ENCODE results near the gene SLC12A3.

The SLC12A3 gene

GRCh38 chr16:56864960-56865359 is at the start of gene SLC12A3:
Gene SLC12A3 (plus strand): TSS chr16:56865207. CDS start chr16:56865236, 29 bp downstream.
- DNase-seq = no peak

- no peak for DNase-seq
Measured at GRCh38 chr16:56815721-56816120, 49.3 kb upstream of the SLC12A3 start.

- no peak for DNase-seq
Measured at GRCh38 chr16:56817056-56817455, 48.0 kb upstream of the SLC12A3 start.

- DNase-seq = no peak
Measured at GRCh38 chr16:56817938-56818337, 47.1 kb upstream of the SLC12A3 start.

GRCh38 chr16:56823081-56823733 is 41.8 kb upstream of the SLC12A3 start:
- DNase-seq = no peak

GRCh38 chr16:56824331-56824730 is 40.7 kb upstream of the SLC12A3 start:
- no peak for DNase-seq

- no peak for DNase-seq
Measured at GRCh38 chr16:56824804-56825203, 40.2 kb upstream of the SLC12A3 start.

- no peak for DNase-seq
Measured at GRCh38 chr16:56825826-56826225, 39.2 kb upstream of the SLC12A3 start.

- no peak for DNase-seq
Measured at GRCh38 chr16:56828647-56829046, 36.4 kb upstream of the SLC12A3 start.

GRCh38 chr16:56830669-56831068 is 34.3 kb upstream of the SLC12A3 start:
- DNase-seq = no peak

GRCh38 chr16:56832768-56833167 is 32.2 kb upstream of the SLC12A3 start:
- DNase-seq = no peak

GRCh38 chr16:56833243-56833970 is 31.6 kb upstream of the SLC12A3 start:
- DNase-seq = no peak

GRCh38 chr16:56835320-56835719 is 29.7 kb upstream of the SLC12A3 start:
- DNase-seq = no peak

GRCh38 chr16:56836410-56837230 is 28.4 kb upstream of the SLC12A3 start:
- no peak for DNase-seq

- DNase-seq = no peak
Measured at GRCh38 chr16:56838622-56839337, 26.2 kb upstream of the SLC12A3 start.

- no peak for DNase-seq
Measured at GRCh38 chr16:56841233-56841632, 23.8 kb upstream of the SLC12A3 start.

GRCh38 chr16:56841659-56842058 is 23.3 kb upstream of the SLC12A3 start:
- DNase-seq = no peak

- DNase-seq = no peak
Measured at GRCh38 chr16:56842133-56842532, 22.9 kb upstream of the SLC12A3 start.

- no peak for DNase-seq
Measured at GRCh38 chr16:56844056-56844455, 21.0 kb upstream of the SLC12A3 start.

- no peak for DNase-seq
Measured at GRCh38 chr16:56847173-56847910, 17.7 kb upstream of the SLC12A3 start.

- no peak for DNase-seq
Measured at GRCh38 chr16:56848029-56848936, 16.7 kb upstream of the SLC12A3 start.
